GM12865 (cell line): Measurements from ENCODE around the gene EDARADD.
"Not testable (repeated sequence)": the region's sequence is repeated elsewhere in the genome, so short reads cannot be mapped to it uniquely, and the experiment has no call there.

Experiments used
- DNase-seq: peaks from one replicate; pipeline ENCODE4 v3.0.0; 2010; ENCODE audit warnings: low read depth
- H3K4me3 ChIP-seq: 2 replicates; pipeline ENCODE4 v1.5.1; 2011; ENCODE audit warnings: mild to moderate bottlenecking, low read depth, low read length, control low read depth
- TF ChIP-seq, protein P1 (sequence below): IDR thresholded peaks from 2 replicates; pipeline ENCODE4 v1.5.1; 2011; ENCODE audit warnings: low read length, control low read depth, low read depth, inconsistent platforms; ENCODE audit not compliant: insufficient read depth; ENCODE audit errors: missing control alignments

The EDARADD gene

DNA sequence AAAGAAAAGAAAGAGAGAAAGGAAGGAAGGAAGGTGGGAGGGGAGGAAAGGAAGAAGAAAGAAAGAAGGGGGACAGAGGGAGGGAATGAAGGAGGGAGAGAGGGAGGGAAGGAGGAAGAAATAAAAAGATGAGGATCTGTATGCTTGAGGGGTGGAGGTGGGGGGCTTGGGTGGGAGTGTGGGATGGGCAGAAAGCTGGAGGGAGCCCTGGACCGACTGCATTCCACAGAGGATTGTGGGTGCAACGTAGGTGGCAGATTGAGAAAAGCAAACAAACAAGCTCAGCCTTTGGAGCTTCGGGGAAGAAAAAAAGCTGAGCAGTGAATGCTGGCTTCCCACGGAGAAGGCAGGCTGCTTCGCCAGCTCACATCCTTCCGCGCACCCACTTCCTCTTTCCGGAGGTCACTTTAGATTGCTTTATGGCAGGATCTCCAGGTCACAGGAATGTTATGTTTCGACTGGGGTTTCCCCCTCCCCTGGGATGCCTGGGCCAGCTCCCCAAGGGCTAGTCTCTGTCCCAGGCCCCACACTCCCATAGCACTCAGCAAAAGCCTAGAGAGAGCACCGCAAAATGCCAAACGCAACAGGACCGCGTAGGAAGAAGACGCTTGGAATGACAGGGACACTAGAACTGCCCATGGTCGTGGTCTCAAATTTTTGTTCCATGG is 109.0 kb downstream of the EDARADD start:
- TF ChIP-seq, protein P1, sequence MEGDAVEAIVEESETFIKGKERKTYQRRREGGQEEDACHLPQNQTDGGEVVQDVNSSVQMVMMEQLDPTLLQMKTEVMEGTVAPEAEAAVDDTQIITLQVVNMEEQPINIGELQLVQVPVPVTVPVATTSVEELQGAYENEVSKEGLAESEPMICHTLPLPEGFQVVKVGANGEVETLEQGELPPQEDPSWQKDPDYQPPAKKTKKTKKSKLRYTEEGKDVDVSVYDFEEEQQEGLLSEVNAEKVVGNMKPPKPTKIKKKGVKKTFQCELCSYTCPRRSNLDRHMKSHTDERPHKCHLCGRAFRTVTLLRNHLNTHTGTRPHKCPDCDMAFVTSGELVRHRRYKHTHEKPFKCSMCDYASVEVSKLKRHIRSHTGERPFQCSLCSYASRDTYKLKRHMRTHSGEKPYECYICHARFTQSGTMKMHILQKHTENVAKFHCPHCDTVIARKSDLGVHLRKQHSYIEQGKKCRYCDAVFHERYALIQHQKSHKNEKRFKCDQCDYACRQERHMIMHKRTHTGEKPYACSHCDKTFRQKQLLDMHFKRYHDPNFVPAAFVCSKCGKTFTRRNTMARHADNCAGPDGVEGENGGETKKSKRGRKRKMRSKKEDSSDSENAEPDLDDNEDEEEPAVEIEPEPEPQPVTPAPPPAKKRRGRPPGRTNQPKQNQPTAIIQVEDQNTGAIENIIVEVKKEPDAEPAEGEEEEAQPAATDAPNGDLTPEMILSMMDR: no peak
- peak; percentile 36 for DNase-seq
- H3K4me3 ChIP-seq: no peak overlapping the region

DNA sequence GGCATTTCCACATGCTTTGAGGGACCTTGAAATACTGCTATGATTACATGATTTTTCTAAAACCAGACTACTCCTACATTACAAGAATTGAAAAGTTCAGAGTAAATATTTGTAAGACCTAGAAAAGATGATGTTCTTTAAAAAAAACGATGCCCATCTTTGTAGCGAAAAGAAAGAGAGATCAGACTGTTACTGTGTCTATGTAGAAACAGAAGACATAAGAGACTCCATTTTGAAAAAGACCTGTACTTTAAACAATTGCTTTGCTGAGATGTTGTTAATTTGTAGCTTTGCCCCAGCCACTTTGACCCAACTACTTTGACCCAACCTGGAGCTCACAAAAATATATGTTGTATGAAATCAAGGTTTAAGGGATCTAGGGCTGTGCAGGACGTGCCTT is 110.3 kb downstream of the EDARADD start:
- not testable (repeated sequence) for DNase-seq, H3K4me3 ChIP-seq

DNA sequence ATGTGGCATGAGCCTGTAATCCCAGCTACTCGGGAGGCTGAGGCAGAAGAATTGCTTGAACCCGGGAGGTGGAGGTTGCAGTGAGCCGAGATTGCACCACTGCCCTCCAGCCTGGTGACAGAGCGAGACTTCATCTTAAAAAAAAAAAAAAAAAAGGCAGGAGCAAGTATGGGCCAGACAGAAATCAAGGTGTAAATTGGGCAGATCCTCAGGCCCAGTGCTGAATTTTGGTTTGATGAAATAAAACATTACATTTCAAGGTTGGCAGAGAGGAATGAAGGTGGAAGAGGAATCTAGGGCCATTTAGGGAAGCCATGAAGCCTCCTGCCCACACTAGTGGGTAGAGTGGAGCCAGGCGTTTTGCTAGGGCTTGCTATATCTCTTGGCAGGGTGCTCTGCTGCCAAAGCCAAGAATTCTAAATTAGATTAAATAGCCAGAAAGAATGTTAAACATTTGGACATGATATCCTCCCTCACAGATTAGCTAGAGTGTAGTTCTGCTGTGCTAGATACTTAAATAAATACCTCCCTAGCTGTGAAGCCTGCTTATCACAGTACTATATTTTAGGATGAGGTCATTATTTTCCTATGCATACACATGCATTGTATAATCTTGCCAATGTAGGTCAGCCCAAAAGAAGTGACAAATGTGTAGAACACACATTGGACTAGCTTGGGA is 113.1 kb downstream of the EDARADD start:
- TF ChIP-seq, protein P1: no peak

DNA sequence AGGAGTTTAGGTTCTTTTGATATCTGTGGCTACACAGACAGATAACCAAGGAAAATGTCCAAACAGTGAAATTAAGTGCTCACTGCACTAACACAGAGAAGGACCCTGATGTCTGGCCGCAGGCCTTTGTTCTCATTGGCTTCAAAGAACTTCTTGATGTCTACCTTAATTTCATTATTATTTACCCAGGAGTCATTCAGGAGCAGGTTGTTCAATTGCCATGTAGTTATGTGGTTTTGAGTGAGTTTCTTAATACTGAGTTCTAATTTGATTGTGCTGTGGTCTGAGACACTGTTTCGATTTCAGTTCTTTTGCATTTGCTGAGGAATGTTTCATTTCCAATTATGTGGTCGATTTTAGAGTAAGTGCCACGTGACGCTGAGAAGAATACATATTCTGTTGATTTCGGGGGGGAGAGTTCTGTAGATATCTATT is 114.5 kb downstream of the EDARADD start:
- peak; percentile 53 for DNase-seq
- TF ChIP-seq, protein P1: no peak
- H3K4me3 ChIP-seq: no peak overlapping the region

More for the DNA sequence above, 113.1 kb downstream of the EDARADD start:
- H3K4me3 ChIP-seq: no peak overlapping the region
- DNase-seq: no peak

DNA sequence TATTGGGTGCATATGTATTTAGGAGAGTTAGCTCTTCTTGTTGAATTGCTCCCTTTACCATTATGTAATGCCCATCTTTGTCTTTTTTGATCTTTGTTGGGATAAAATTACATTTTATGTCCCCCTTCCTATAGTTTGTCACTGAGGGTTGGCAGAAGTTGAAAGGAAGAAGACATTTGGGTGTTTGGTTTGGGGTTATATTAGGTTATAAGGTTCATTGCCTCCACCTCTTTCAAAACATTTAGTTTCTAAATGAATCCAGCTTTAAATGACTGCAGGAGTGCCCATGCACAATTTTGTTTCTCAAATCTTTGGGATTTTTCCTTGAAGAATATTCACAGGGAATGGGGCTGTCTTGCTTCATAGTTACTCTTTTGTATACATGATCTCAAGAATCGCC is 115.1 kb downstream of the EDARADD start:
- TF ChIP-seq, protein P1: no peak
- no peak for DNase-seq
- H3K4me3 ChIP-seq: no peak overlapping the region

DNA sequence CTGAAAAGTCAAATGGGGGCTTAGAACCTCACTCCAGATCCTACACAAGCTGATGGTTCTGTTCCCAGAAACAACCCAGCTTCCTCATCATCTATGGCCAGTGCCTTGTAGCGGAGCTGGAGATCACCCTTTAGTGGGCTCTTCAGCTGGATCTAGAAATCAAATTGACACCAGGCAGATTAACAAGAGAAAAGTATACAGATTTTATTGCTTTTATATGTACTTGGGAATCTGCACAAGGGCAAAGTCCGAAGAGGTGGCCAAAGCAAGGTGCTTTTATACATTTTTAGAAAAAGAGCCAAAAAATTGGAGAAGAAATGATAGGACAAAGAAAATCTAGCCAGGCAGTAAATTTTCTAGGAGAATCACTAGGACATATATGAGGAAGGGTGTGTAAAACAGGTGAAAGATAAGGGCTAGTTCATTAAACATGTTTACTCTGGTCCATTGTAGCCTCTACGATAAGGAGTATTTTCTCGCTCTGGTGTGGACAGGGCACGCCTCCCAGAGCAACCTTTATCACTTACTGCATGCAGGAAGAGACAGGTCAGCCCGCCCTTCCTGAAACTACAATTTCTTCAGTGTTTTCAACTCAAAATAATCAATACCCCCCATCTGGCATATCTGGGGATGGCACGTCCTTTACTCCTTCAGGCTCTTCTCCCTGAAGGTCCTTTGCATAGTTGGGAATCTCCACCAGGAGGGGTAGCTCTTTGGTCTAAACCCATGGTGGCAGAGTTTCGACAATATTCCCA is 115.7 kb downstream of the EDARADD start:
- TF ChIP-seq, protein P1: no peak
- DNase-seq: no peak
- no peak overlapping the region for H3K4me3 ChIP-seq

DNA sequence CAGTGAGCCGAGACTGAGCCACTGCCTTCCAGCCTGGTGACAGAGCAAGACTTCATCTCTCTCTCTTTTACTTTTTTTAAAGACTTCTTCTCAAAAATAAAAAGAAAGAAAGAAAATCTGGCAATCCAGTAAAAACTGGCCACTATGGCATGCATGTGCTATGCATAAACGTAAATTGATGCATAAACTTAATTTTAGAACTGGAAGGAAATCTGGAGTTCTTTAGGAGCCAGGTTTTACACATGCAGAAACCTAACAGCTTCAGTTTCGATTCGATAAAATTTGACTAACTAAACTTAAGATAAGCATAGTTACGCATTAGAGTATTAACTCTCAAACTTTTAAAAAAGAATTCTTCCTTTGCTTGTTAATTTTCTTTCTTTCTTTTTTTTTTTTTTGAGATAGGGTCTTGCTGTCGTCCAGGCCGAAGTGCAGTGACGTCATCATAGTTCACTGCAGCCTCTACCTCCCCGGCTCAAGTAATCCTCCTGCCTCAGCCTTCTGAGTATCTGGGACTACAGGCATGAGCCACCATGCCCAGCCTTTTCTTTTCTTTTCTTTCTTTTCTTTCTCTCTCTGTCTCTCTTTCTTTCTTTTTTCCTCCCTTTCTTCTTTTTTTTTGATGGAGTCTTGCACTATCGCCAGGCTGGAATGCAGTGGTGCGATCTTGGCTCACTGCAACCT is 117.8 kb downstream of the EDARADD start:
- TF ChIP-seq, protein P1: no peak
- no peak for DNase-seq
- no peak overlapping the region for H3K4me3 ChIP-seq
